Psoas muscle (tissue), 8 donors: ENCODE measurements around the gene PIAS4. TPM values are rescaled to one million over a fixed set of nuclear protein-coding genes. Genes with fewer than 3 reads are reported as not detected.

Experiments used
- ATAC-seq, 4 donors: fragments of 200-7000 bp; cut with Tn5 transposase; one replicate each; pipeline ENCODE4 v1.9.1; 2020; ENCODE audit warnings: moderate library complexity in 3 of 4, mild to moderate bottlenecking in 2 of 4
- DNase-seq, 2 donors: peaks; one replicate each; pipeline ENCODE4 v3.0.0-alpha.2; 2020
- H3K27ac ChIP-seq: fragments of 200-600 bp; one replicate; pipeline ENCODE4 v1.8.0; 2022
- H3K27me3 ChIP-seq, 3 donors: fragments of 200-600 bp in 1 of 3; one replicate each; pipeline versions ENCODE4 v1.6.1 to v1.8.0; 2013 to 2022; ENCODE audit warnings: low read length in 2 of 3, mild to moderate bottlenecking in 2 of 3, moderate library complexity in 1 of 3; ENCODE audit not compliant: insufficient read depth in 3 of 3
- H3K36me3 ChIP-seq, 2 donors: fragments of 200-600 bp in 1 of 2; one replicate each; pipeline versions ENCODE4 v1.6.1 to v1.8.0; 2013 to 2022; ENCODE audit warnings: low read depth in 1 of 2, mild to moderate bottlenecking in 1 of 2, moderate library complexity in 1 of 2; ENCODE audit not compliant: insufficient read depth in 1 of 2
- H3K4me1 ChIP-seq: fragments of 200-600 bp; one replicate; pipeline ENCODE4 v1.8.0; 2022
- H3K4me3 ChIP-seq: fragments of 200-600 bp; one replicate; pipeline ENCODE4 v1.8.0; 2022; ENCODE audit warnings: mild to moderate bottlenecking
- H3K9me3 ChIP-seq: fragments of 200-600 bp; one replicate; pipeline ENCODE4 v1.8.0; 2022
- WGBS, 3 donors: extraction: QIAGEN DNeasy Blood & Tissue Kit; methylation state at CpG; one replicate each; pipeline versions ENCODE4 v1.1.6 to v1.1.7; 2013; 5-methylcytosine and 5-hydroxymethylcytosine counted together
- intact Hi-C, 2 donors: fragments of 100-400 bp; cut with DNase I; formaldehyde crosslinking; loops; one replicate each; pipeline versions ENCODE4 v1.11.0 to v1.14.2; 2022
- polyA plus RNA-seq, 3 donors: library from polyadenylated mRNA; stranded (reverse); fragments of 200-250 nt; gene quantifications; one replicate each; pipeline ENCODE4 v1.2.3, GENCODE V29; 2013
- total RNA-seq, 4 donors: library from RNA; stranded (reverse); fragmentation: NEBNext Ultra II Directional in 2 of 4; extraction: Animal tissue kit (Norgen Biotek cat#: 25700) in 2 of 4; gene quantifications; one replicate each; pipeline versions ENCODE4 v1.2.1 to v1.2.4, GENCODE V29; 2021 to 2023
- TF ChIP-seq, protein P1 (sequence below): fragments of 200-600 bp; IDR thresholded peaks from one replicate; pipeline ENCODE4 v1.8.0; 2022; ENCODE audit warnings: antibody characterized with exemption
- donor health status: healthy with polysubstance abuse.
- donor health status: DM: no; HTN: no; CAD: no; lungs with moderate emphysema.
- donor health status: Bipolar disorder and iron deficiency.
- donor health status: healthy.
- donor health status: DM: yes; HTN: yes; CAD: no.
- donor health status: DM: no; HTN: no; CAD: no.
- donor health status: DM: no; HTN: no; CAD: no.
- donor health status: DM: yes; HTN: yes; CAD: no.

The PIAS4 gene
- total and polyA plus RNA-seq, 7 donors: 12.7 to 27.2 (median 15.1) TPM

DNA sequence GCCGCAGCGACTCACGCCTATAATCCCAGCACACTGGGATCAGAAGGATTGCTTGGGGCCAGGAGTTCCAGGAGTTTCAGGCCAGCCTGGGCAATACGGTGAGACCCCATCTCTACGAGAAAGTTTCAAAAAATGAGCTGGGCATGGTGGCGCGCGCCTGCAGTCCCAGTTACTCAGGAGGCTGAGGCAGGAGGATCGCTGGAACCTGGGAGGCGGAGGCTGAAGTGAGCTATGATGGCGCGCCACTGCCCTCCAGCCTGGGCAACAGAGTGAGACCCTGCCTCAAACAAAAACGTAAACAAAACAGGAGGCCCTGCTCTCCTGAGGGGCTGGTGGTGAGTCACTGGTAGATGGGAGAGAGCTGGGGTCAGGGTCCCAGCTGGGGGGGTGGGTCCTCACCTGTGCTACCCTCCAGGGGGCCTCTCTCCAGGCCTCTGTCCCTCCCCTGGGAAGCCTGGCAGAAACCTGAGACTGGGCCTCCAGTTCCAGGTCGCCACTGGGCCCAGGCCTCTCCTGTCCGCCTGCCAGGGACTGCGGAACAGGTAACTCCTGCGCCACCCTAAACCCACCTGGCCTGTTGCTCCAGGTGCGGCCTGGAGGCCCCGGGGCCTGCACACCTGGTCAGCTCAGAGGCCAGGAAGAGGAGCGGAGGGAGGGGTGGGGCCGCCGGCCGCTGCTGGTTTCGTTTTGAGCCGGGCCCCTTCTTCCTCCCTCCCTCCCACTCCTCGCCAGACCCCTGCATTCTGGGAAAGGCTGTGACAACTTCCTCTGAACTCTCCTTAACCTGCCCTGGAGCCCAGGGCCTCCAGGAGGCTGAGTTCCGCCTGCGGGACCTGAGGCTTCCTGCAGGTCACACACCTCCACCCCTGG is 76.4 kb downstream of the PIAS4 start:
- peak; percentile 21 to 56 for DNase-seq
- intact Hi-C loops: no loop called here

DNA sequence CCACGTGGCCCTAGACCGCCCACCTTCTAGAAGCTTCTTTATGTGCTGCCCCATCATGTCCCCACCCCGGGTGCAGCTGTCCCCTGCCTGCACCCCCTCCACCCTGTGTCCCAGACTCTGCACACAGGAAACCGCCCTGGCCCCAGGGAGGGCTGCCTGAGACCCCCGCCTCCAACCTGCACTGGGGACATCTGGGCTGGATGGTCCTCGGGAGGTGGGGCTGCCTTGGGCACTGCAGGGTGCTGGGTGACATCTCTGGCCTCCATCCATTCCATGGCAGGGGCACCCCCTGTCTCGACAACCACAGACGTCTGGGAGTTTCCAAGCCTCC is 77.0 kb downstream of the PIAS4 start:
- peaks cover 2 to 6% of the 10 kb centered on the region in 2 donors for H3K36me3 ChIP-seq
- no peak for DNase-seq
- ATAC-seq: peak in 1 of 4 donors; percentile 4
- peak overlapping the region; percentile 38 for H3K4me3 ChIP-seq
- H3K4me1 ChIP-seq: no peaks in the 10 kb centered on the region
- TF ChIP-seq, protein P1, sequence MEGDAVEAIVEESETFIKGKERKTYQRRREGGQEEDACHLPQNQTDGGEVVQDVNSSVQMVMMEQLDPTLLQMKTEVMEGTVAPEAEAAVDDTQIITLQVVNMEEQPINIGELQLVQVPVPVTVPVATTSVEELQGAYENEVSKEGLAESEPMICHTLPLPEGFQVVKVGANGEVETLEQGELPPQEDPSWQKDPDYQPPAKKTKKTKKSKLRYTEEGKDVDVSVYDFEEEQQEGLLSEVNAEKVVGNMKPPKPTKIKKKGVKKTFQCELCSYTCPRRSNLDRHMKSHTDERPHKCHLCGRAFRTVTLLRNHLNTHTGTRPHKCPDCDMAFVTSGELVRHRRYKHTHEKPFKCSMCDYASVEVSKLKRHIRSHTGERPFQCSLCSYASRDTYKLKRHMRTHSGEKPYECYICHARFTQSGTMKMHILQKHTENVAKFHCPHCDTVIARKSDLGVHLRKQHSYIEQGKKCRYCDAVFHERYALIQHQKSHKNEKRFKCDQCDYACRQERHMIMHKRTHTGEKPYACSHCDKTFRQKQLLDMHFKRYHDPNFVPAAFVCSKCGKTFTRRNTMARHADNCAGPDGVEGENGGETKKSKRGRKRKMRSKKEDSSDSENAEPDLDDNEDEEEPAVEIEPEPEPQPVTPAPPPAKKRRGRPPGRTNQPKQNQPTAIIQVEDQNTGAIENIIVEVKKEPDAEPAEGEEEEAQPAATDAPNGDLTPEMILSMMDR: no peak
- intact Hi-C loops: no loop called here
- no peaks in the 10 kb centered on the region for H3K9me3 ChIP-seq
- no peak overlapping the region for H3K27ac ChIP-seq
- WGBS, 3 donors: 34 to 46% (median 43%) methylated on average over 8 of the region's 8 CpGs
- no peaks in the 10 kb centered on the region for H3K27me3 ChIP-seq

More for the DNA sequence above, 76.4 kb downstream of the PIAS4 start:
- Histone ChIP-seq H3K4me3 (peak overlapping the region; percentile 38), H3K36me3 (peaks cover 0 to under 1% of the 10 kb centered on the region in 2 donors), H3K4me1 (no peaks in the 10 kb centered on the region), H3K27ac (no peak overlapping the region), H3K9me3 (no peaks in the 10 kb centered on the region), H3K27me3 (no peaks in the 10 kb centered on the region)
- ATAC-seq: peak in 2 of 4 donors; percentile 7 to 13
- 59 to 70% (median 63%) methylated on average over 27 to 28 of the region's 28 CpGs for WGBS, 3 donors
- TF ChIP-seq, protein P1: no peak

DNA sequence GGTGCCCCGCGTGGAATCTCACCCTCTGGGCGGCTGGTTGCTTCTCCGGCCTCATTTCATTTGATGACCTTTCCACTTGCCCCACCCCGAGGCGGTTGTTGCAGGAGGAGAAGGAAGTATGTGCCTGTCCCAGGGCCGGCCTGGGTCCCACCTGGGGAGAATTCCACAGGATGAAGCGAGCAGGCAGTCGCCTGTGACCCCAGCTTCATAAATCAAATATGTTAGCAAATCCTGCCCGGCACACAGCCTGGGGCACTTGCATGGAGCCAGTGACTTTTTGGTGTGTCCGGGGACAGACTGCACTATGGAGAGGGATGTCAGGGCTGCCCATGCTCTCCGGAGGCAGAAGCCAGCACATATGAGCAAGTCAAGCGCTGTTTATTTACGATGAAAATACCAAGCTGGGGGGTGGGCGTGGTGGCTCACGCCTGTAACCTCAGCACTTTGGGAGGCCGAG is 78.9 kb downstream of the PIAS4 start:
- Histone ChIP-seq H3K27ac (no peak overlapping the region), H3K27me3 (no peaks in the 10 kb centered on the region), H3K36me3 (peaks cover 9 to 24% of the 10 kb centered on the region in 2 donors), H3K4me3 (no peak overlapping the region), H3K9me3 (no peaks in the 10 kb centered on the region), H3K4me1 (no peaks in the 10 kb centered on the region)
- DNase-seq: peak in 1 of 2 donors; percentile 51
- no peak for ATAC-seq
- 39 to 46% (median 40%) methylated on average over 17 of the region's 17 CpGs for WGBS, 3 donors
- TF ChIP-seq, protein P1: no peak
- intact Hi-C loops: no loop called here

DNA sequence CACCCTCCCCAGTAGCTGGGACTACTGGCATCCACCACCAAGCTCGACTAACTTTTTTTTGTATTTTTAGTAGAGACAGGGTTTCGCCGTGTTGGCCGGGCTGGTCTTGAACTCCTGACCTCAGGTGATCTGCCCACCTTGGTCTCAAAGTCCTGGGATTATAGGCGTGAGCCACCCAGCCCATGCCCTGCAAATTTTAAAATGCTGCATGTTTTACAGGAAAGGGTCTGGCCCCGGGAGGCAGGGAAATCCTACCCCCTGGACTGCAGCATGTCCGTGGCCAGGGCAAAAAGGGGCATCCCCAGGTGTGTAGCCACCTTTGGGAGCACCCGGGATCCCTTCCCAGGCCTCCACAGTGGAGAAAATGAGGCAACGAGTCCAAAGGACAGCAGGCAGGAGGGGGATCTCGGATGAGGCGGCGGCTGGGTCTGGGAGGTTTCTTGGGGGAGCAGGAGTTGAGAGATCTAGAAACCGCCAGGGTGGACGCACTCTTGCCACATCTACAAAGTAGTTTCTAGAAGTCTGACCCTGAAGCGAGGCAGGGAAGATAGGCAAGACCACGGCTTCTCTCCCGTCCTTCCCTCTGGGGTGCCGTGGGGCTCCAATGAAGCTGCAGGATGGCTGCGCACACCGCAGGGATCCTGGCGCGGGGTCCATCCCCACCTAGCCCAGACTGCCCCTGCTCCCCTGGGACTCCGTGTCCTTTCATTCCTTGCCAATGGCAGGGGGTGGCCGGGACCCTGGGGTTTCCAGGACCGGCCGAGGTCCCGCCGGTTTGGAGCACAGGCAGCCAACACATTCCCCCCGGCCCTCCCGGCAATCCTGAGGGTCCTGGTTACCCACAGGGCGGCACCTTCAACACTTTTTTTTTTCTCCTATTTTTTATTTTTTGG is 80.5 kb downstream of the PIAS4 start:
- DNase-seq: no peak
- no peaks in the 10 kb centered on the region for H3K9me3 ChIP-seq
- H3K27me3 ChIP-seq: no peaks in the 10 kb centered on the region
- H3K27ac ChIP-seq: no peak overlapping the region
- peaks cover 9 to 36% of the 10 kb centered on the region in 2 donors for H3K36me3 ChIP-seq
- WGBS, 3 donors: 76 to 82% (median 77%) methylated on average over 31 of the region's 31 CpGs
- ATAC-seq: peak in 2 of 4 donors; percentile 9 to 25
- H3K4me1 ChIP-seq: no peaks in the 10 kb centered on the region
- H3K4me3 ChIP-seq: no peak overlapping the region
- TF ChIP-seq, protein P1: no peak
- intact Hi-C loops: no loop called here
